Measurements from ENCODE around the gene MED31.
A peak's percentile ranks its signal among the peaks of the same experiment; 100 is the strongest.
"Not testable (repeated sequence)": the region's sequence is repeated elsewhere in the genome, so short reads cannot be mapped to it uniquely, and the experiment has no call there.

MED31 gene

GRCh38 chr17:6676802-6677157, 25.4 kb upstream of the MED31 start:
- DNase-seq = no peak

DNA sequence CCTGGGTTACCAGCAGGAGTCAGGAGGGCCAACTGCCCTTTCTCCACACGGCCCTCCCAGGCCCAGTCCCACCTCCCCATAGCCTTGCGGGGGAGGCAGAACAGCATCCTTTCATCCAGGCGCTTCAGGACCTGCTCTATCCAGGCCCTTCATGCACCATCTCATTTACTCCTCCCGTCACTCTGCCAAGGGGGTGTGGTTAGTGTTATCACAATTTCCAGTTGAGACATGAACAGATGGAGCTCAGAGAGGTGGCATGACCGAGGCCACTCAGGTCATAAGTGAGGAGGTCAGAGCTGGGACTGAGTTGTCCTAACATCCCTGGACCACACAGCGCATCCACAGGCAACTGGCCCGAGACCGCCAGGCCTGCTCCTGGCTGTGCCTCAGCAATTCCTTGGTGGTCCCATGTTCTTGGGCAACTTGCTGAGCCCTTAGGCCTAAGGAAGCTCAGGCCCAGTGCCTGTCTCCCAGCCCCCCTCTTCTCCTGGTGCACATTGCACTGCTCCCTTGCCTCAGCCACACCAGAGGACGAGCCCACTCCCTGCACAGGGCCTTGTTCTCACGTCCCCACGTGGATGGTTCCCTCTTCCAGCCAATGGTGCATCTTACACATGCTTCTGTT, 23.9 kb upstream of the MED31 start:
- no peak for DNase-seq

DNA sequence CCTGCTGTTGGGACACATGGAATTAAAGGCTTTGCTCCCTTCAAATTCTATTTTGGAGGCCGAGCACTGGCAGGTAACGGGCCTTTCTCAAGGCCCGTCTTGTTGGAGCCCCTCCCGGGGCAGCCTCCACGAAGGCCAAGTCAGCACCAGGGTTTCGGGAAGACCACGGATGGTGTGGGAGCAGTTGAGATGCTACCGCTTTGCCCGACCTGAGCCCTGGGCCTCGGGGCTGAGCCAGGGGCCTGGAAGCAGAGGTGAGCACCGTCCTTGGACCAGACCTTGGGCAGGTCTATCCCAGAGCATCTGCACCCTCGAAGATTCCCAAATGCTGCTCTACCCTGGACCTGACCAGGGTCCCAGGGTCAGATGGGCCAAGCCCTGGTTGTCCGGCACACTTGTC, 23.2 kb upstream of the MED31 start:
- no peak for DNase-seq

- DNase-seq = no peak
These were observed 20.0 kb upstream of the MED31 start for GRCh38 chr17:6671431-6671830.

DNA sequence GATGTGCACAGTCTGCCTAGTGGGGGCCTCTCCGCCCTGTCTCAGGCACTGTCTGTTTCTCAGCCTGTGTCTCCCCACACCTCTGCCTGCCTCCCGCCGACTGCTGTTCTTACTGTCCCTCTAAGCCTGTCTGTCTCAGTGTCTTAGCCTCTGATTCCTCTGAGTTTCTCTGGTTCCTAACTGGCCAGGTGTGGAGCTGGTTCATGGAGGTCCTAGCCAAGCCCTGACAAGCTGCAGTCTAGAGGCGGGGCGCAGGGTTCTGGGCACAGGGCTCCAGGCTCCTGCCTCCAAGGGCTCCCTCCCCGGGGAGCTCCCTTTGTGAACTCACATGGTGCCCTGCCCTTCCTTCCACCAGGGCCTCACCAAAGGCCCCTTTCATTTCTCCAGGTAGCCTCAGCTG, 19.6 kb upstream of the MED31 start:
- no peak for DNase-seq

GRCh38 chr17:6670571-6670970, 19.2 kb upstream of the MED31 start:
- DNase-seq = no peak

DNA sequence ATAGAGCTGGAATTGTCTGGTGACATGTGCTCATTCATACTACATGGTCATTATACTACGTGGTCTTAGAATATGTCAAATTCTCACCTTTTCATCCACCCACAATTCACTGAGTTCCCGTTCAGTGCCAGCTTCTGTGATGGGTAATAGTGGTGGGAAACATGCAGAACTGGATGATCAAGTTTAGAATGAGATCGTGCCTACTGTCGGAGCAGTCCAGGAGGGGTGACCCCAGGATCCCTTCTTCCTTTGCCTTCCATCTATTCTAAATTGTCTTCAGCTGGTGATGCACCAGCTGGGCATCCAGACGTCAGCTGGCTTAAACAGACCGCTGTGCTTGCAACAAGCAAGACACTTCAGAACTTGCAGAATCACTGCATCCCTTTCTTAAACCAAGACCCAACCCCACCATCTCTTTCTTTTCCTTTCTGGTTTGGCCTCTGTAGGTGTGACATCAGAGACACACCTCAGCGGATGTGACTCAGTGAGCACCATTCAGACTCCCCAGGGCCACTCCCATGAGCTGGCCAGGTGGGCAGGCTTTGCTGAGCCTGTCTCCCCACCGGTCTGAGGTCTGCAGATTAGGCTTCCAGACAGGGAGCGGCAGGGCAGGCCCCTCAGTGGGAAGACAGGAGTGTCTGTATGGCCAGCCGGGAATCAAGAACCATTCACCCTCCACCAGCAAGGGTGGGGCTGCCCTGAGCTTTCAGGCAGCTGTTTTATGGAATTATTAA, 18.2 kb upstream of the MED31 start:
- no peak for DNase-seq

- DNase-seq = no peak
These were observed 17.5 kb upstream of the MED31 start for GRCh38 chr17:6668727-6669425.

DNA sequence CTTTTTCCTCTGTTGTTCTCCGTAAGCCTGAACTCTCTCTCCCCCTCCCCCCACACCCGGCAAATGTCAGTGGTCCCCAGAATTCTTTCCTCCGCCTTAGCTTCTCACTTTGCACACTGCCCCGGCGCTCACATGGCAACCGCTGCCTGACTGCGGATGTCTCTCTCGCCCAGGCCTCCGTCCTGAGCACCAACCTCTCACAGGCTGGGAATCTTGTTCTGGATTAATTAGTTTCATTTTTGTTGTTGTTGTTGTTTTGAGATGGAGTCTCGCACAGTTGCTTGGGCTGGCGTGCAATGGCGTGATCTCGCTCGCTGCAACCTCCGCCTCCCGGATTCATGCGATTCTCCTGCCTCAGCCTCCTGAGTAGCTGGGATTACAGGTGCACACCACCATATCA, 16.8 kb upstream of the MED31 start:
- no peak for DNase-seq

DNA sequence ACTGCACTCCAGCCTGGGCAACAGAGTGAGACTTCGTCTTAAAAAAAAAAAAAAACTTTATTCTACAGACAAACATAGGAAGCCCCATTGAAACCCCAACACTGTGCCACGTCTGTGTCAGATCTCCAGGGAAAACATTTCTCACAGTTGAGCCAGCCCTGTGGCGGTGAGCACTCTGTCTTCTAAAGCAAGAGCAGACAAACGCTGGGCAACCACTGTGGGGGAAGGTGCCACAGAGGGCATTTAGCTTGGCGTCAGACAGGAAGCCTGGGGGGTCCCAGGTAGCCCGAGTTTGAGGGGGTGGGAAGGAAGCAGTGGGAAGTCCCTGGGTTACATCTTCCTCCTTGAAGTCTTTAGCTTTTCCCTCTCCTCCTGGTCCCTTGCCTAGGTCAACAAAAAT, 16.1 kb upstream of the MED31 start:
- DNase-seq = no peak

DNA sequence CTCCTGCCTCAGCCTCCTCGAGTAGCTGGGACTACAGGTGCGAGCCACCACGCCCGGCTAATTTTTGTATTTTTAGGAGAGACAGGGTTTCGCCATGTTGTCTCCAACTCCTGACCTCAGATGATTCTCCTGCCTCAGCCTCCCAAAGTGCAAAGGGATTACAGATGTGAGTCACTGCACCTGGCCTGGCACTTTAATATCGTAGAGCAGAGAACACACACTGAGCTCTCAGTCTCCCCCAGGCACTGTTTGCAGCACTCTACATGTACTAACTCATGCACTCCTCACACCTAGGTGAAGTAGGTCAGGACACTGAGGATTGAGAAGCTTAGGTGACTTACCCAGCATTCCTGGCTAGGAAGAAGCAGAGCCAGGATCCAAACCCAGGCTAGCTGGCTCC, 15.2 kb upstream of the MED31 start:
- no peak for DNase-seq

GRCh38 chr17:6666077-6666521, 14.7 kb upstream of the MED31 start:
- peak; percentile 18 to 70 for DNase-seq

GRCh38 chr17:6663200-6663599, 11.8 kb upstream of the MED31 start:
- DNase-seq = not testable (repeated sequence)

- no peak for DNase-seq
These were observed 10.1 kb upstream of the MED31 start for GRCh38 chr17:6661464-6661848.

DNA sequence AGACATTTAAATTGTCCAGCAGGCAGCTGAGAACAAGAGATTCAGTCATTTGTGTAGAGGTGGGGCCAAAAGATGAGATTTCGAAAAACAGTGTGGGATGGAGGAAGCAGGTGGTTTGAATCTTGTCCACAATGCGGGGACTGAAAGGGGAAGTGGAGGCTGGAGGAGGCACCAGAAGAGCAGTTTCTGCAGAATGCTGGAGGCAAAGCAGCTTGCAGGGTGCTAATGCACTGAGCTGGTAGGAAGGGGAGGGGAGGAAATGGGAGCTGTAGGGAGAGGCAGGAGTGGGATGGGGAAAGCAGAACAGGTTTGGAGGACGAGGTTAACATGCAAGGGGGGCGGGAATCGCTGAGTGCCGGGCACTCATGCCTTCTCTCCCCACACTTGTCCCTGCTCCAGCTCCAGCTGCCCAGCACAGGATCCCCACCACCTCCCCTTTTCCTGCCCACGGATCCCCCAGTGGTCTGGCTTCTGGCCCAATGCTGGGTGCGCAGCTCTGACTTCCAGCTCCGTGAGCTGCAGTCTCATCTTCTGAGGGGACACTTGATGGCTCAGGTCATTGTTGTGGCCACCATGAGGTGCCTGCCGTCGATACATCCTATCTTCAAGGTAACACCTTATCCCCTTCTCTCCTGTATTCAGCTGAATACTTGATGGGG, 9.5 kb upstream of the MED31 start:
- DNase-seq = no peak

DNA sequence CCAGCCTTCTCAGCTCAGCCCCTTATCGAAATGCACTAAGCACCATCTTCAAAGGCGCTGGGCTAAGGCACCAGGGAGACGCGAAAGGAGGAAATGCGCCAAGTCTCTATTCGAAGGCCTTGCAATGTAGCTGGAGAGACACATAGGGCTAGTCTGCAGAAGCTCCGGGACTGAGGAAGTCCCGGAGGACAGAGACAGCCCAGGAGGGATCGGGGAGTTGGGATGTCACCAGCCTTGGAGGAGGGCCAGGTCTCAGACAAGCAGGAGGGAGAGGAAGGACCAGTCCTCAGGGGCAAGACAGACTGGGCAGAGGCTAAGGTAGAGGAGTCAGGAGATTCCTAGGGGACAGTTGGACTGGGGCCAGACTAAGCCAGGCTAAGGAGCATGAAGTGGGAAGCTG, 8.7 kb upstream of the MED31 start:
- no peak for DNase-seq

DNA sequence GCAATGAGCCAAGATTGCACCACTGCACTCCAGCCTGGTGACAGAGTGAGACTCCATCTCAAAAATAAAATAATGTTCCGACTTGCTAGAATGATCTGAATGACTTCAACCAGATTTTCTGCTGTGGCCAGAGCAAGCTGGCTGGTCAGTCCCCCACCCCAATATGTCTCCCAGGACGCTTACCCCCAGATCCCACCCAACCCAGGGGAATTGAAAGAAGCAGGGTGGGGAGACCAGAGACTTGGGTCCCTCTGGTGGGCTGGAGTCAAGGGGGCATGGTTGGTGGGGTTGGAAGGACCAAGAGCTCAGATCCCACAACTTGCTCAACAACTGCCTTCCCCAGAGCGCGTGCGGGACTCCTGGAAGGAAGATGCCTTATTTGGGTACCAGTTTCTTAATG, 7.0 kb upstream of the MED31 start:
- DNase-seq = not testable (repeated sequence)

GRCh38 chr17:6657633-6658287, 6.4 kb upstream of the MED31 start:
- no peak for DNase-seq

DNA sequence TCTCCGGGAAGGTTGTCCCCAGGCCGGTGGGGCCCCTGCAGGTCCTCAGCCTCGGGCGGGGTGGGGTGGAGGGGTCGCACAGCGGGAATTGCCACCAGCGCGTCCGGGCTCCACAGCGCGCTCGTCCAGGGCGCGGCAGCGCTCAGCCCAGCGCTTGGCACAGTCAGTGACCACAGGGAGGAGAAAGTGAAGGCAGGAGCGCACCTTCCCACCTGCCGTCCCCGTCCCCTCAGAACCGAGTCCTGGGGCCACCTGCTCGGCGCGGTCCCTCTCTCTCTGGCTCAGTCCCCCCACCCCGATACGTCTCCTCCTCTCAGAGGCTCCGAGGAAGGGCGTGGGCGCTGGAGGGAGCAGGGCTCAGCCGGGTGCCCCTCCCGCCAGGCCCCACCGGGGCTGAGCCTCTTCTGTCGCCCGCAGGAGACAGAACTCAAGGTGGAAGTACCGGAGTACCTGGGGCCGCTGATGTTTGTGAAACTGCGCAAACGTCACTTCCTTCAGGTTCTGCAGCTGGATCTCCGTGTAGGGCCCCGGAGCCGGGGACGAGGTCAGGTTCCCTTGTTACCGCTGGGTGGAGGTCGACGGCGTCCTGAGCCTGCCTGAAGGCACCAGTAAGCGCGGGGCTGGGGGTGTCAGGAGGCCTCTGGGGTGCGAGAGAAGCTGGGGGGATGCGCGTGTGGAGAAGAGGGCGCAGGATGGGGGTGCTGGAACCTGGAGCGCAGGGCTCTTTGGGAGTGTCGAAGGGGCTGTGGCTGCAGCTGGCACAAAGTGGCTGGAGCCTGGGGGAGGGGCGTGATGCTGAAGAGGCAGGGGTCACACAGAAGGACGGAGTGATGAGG, 5.6 kb upstream of the MED31 start:
- DNase-seq = not testable (repeated sequence)

GRCh38 chr17:6655732-6656361, 4.4 kb upstream of the MED31 start:
- not testable (repeated sequence) for DNase-seq

GRCh38 chr17:6654841-6655731, 3.7 kb upstream of the MED31 start:
- DNase-seq = peak in 1 of 2 experiments; percentile 26

Data from NCI-H446 (cell line).